SK-N-MC (cell line): ENCODE results near the gene B3GNT8.

Experiments
- DNase-seq: peaks from one replicate; pipeline ENCODE4 v3.0.0-alpha.2; 2011; ENCODE audit warnings: low read depth, low spot score
- H3K27ac ChIP-seq: fragments of 200-600 bp; sonication (generic); 2 replicates; pipeline ENCODE4 v1.5.1; 2016; ENCODE audit warnings: mixed run types
- H3K36me3 ChIP-seq: fragments of 200-600 bp; sonication (generic); 2 replicates; pipeline ENCODE4 v1.6.1; 2017; ENCODE audit warnings: antibody characterized with exemption, low read length, mixed read lengths; ENCODE audit not compliant: insufficient read depth
- H3K4me3 ChIP-seq: fragments of 200-600 bp; sonication (generic); 2 replicates; pipeline ENCODE4 v1.5.1; 2016
- H3K9ac ChIP-seq: fragments of 200-600 bp; sonication (generic); 2 replicates; pipeline ENCODE4 v1.8.0; 2017; ENCODE audit warnings: mixed run types, mixed read lengths; ENCODE audit not compliant: insufficient read length
- H3K9me3 ChIP-seq: fragments of 200-600 bp; sonication (generic); 2 replicates; pipeline ENCODE4 v1.6.1; 2017; ENCODE audit warnings: low read depth, mild to moderate bottlenecking, antibody characterized with exemption, low read length, moderate library complexity, mixed read lengths
- EZH2 ChIP-seq: fragments of 200-600 bp; sonication (generic); IDR thresholded peaks from one replicate; pipeline ENCODE4 v1.6.1; 2017; ENCODE audit warnings: antibody characterized with exemption
- FOXP2 ChIP-seq: optimal IDR thresholded peaks from 2 replicates; pipeline ENCODE3; 2011; ENCODE audit warnings: mild to moderate bottlenecking, moderate library complexity; ENCODE audit not compliant: insufficient read depth; ENCODE audit errors: extremely low read length, control extremely low read depth
- POLR2AphosphoS5 ChIP-seq: IDR thresholded peaks from 2 replicates; pipeline ENCODE4 v1.6.1; 2012; ENCODE audit warnings: mild to moderate bottlenecking, low read depth, low read length, borderline replicate concordance

Gene B3GNT8

DNA sequence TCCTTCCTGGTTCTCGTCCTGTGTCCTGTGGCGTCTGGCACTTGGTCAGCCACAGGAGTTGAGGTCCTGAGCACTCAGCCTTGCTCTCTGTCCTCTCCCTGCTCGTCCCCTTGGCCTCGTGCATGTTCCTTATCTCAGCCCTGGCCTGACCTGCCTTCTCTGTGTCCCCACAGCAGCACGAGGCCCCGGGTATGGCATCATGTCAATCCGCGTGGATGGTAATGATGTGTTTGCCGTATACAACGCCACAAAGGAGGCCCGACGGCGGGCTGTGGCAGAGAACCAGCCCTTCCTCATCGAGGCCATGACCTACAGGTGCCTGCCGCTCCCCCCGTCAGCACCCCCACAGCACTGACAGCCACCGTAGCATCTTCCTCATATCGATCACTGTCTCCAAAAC lies 4.7 kb downstream of the B3GNT8 start:
- TF ChIP-seq EZH2 (no peak), POLR2AphosphoS5 (no peak), FOXP2 (no peak)
- no peak overlapping the region for H3K27ac ChIP-seq
- no peaks in the 10 kb centered on the region; the same call in 1 of the 2 replicates for H3K36me3 ChIP-seq
- H3K4me3 ChIP-seq, result no peak overlapping the region
- no peak for DNase-seq
- no peak overlapping the region for H3K9ac ChIP-seq
- H3K9me3 ChIP-seq, result no peaks in the 10 kb centered on the region

DNA sequence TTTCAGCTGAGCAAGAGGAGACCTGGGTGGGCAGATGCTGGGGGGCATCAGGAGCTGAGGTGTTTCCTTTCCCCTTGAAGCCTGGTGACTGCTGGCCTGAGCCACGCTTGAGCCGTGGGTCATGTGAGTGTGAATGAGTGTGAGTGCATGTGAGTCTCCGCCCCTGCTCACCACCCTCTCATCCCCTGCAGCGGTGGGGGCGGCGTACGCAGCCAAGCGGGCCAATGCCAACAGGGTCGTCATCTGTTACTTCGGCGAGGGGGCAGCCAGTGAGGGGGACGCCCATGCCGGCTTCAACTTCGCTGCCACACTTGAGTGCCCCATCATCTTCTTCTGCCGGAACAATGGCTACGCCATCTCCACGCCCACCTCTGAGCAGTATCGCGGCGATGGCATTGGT lies 5.2 kb downstream of the B3GNT8 start:
- H3K36me3 ChIP-seq, result no peaks in the 10 kb centered on the region; the same call in 1 of the 2 replicates
- no peaks in the 10 kb centered on the region for H3K9me3 ChIP-seq
- no peak for DNase-seq
- no peak overlapping the region for H3K4me3 ChIP-seq
- TF ChIP-seq POLR2AphosphoS5 (no peak), EZH2 (no peak), FOXP2 (no peak)
- no peak overlapping the region for H3K9ac ChIP-seq
- no peak overlapping the region for H3K27ac ChIP-seq

- no peaks in the 10 kb centered on the region; the same call in 1 of the 2 replicates for H3K36me3 ChIP-seq
- no peak overlapping the region for H3K4me3 ChIP-seq
- no peak for TF ChIP-seq POLR2AphosphoS5
- no peak for TF ChIP-seq FOXP2
- no peak for TF ChIP-seq EZH2
- H3K27ac ChIP-seq, result no peak overlapping the region
- no peak for DNase-seq
- no peaks in the 10 kb centered on the region for H3K9me3 ChIP-seq
- no peak overlapping the region for H3K9ac ChIP-seq
Observed at GRCh38 chr19:41421314-41421713, 5.9 kb downstream of the B3GNT8 start.

DNA sequence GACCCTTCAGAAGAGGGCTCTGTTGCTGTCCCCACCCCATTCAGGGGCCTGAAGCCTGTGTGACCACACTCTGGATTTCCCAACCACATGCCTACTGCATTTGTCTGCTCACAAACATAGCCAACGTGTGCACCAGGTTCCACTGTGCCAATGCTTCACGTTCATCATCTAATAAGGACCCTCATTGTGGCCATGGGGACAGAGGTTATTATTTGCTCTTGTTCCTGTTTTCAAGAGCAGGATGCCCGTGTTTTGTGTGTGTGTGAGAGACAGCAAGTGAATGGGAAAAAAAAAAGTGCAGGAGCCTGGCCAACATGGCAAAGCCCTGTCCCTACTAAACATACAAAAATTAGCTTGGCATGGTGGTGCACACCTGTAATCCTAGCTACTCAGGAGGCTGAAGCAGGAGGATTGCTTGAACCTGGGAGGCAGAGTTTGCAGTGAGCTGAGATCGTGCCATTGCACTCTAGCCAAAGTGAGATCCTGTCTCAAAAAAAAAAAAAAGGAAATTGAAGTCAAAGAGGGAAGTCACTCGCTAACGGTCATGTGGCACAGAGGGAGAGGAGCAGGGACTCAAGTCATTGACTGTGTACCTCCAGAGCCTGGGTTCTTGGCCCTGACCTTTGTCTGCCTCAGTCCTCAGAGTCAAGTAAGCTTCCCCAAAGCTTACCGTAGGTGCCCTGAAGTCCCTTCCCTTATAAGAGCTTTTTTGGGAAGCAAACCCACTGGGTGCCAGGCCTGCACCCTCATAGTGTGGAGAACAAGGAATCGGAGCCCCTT lies 6.9 kb downstream of the B3GNT8 start:
- H3K36me3 ChIP-seq, result no peaks in the 10 kb centered on the region; the same call in 1 of the 2 replicates
- no peak overlapping the region for H3K9ac ChIP-seq
- TF ChIP-seq POLR2AphosphoS5 (no peak), EZH2 (no peak), FOXP2 (no peak)
- DNase-seq, result no peak
- no peak overlapping the region for H3K4me3 ChIP-seq
- no peaks in the 10 kb centered on the region for H3K9me3 ChIP-seq
- no peak overlapping the region for H3K27ac ChIP-seq

DNA sequence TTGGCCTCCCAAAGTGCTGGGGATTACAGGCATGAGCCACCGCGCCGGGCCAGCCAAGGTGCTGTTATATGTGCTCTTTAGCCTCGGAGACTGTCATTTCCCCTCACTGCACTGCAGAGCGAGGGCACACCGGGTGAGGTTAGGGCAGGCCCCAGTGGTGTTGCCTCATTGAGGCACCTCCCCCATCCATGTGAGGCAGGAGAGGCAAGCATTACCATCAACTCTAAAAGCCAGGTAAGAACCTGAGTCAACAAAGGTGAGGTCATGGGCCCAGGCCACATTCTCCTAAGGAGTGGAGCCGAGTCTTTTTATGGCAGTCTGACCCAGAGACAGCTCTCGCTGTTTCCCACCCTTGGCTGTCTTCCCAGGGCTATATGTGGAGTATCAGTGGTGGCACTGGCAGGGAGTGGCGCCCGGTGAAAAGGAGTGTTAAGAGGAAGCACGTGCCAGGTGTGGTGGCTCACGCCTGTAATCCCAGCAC lies 10.9 kb downstream of the B3GNT8 start:
- no peak for DNase-seq
- Histone ChIP-seq H3K4me3 (no peak overlapping the region), H3K36me3 (no peaks in the 10 kb centered on the region; the same call in 1 of the 2 replicates), H3K9ac (no peak overlapping the region), H3K27ac (no peak overlapping the region), H3K9me3 (no peaks in the 10 kb centered on the region)
- no peak for TF ChIP-seq EZH2
- TF ChIP-seq FOXP2, result no peak

DNA sequence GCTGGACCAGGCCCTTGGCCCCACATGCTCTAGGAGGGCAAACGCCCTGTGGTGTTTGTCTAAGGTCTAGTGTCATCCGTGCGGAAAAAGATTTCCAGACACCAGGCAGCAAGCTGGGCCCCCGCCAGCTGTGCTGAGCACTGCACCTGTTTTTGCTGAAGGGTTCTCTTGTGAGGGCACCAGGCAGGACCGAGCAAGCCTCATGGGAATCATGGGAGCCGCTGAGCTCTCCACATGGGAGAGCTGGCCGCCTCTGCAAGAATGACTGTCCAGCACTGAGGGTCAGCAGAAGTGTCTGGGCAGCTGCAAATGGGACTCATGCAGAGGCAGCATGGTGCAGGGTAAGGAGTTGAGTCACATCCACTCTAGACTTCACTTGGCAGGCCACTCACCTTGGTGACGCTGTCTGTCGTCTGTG lies 12.0 kb downstream of the B3GNT8 start:
- Histone ChIP-seq H3K27ac (no peak overlapping the region), H3K9me3 (no peaks in the 10 kb centered on the region), H3K9ac (no peak overlapping the region), H3K36me3 (no peaks in the 10 kb centered on the region; the same call in 1 of the 2 replicates), H3K4me3 (no peak overlapping the region)
- DNase-seq, result no peak
- TF ChIP-seq FOXP2 (no peak), EZH2 (no peak), POLR2AphosphoS5 (no peak)

DNA sequence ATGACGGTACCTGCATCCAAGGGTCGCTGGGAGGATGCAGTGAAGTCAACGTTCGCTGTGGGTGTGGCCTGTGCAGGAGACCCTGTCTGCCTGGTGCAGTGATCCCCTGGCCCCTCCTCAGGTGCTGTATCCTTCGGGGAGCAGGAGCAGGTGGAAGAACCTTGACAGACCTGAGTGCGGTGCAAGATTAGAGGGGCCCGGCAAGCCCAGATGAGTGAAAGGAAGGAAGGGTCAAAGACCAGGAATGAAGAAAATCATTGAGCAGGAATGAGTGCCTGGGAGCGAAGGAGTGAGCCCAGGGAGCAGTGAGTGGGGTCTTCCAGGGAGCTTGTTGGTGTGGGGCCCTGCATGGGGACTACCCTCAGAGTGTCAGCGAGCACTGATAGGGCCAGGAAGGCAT lies 12.7 kb downstream of the B3GNT8 start:
- Histone ChIP-seq H3K4me3 (no peak overlapping the region), H3K9ac (no peak overlapping the region), H3K27ac (no peak overlapping the region), H3K36me3 (no peaks in the 10 kb centered on the region; the same call in 1 of the 2 replicates), H3K9me3 (no peaks in the 10 kb centered on the region)
- TF ChIP-seq EZH2 (no peak), POLR2AphosphoS5 (no peak), FOXP2 (no peak)
- no peak for DNase-seq

- DNase-seq, result no peak
- TF ChIP-seq FOXP2, result no peak
- TF ChIP-seq EZH2, result no peak
- TF ChIP-seq POLR2AphosphoS5, result no peak
- Histone ChIP-seq H3K36me3 (no peaks in the 10 kb centered on the region; the same call in 1 of the 2 replicates), H3K4me3 (no peak overlapping the region), H3K27ac (no peak overlapping the region), H3K9ac (no peak overlapping the region), H3K9me3 (no peaks in the 10 kb centered on the region)
Observed at GRCh38 chr19:41413947-41414346, 13.2 kb downstream of the B3GNT8 start.

- no peak overlapping the region for H3K4me3 ChIP-seq
- TF ChIP-seq POLR2AphosphoS5 (no peak), FOXP2 (no peak), EZH2 (no peak)
- no peak for DNase-seq
- H3K9me3 ChIP-seq, result no peaks in the 10 kb centered on the region
- no peak overlapping the region for H3K9ac ChIP-seq
- no peak overlapping the region for H3K27ac ChIP-seq
- H3K36me3 ChIP-seq, result no peaks in the 10 kb centered on the region
Observed at GRCh38 chr19:41412953-41413352, 14.2 kb downstream of the B3GNT8 start.

- TF ChIP-seq EZH2, result no peak
- no peak for TF ChIP-seq FOXP2
- TF ChIP-seq POLR2AphosphoS5, result no peak
- Histone ChIP-seq H3K9ac (no peak overlapping the region), H3K9me3 (no peaks in the 10 kb centered on the region), H3K27ac (no peak overlapping the region), H3K36me3 (no peaks in the 10 kb centered on the region), H3K4me3 (no peak overlapping the region)
- DNase-seq, result no peak
Observed at GRCh38 chr19:41411968-41412265, 15.3 kb downstream of the B3GNT8 start.
